Stimulated activated CD4-positive, alpha-beta T cell treated with anti-CD3 and anti-CD28 coated beads, Interleukin-2, amount 100 ng/mL, for 48 hours (primary cell): ENCODE data around the gene PERM1.

ENCODE experiments used
- DNase-seq, 2 donors: peaks; one replicate each; pipeline ENCODE4 v3.0.0-alpha.2; 2020

PERM1 gene

GRCh38 chr1:943545-944340 lies 38.1 kb downstream of the PERM1 start:
- DNase-seq, result no peak

- no peak for DNase-seq
Observed at GRCh38 chr1:942864-943533, 38.9 kb downstream of the PERM1 start.

- no peak for DNase-seq
Observed at GRCh38 chr1:942411-942821, 39.5 kb downstream of the PERM1 start.

GRCh38 chr1:941588-942383 lies 40.1 kb downstream of the PERM1 start:
- no peak for DNase-seq

GRCh38 chr1:941015-941587 lies 40.8 kb downstream of the PERM1 start:
- no peak for DNase-seq

- DNase-seq, result no peak
Observed at GRCh38 chr1:940107-941014, 41.5 kb downstream of the PERM1 start.

GRCh38 chr1:939511-940106 lies 42.3 kb downstream of the PERM1 start:
- DNase-seq, result no peak

GRCh38 chr1:938711-939489 lies 43.0 kb downstream of the PERM1 start:
- DNase-seq, result no peak

- no peak for DNase-seq
Observed at GRCh38 chr1:938088-938683, 43.7 kb downstream of the PERM1 start.

GRCh38 chr1:937521-937920 lies 44.4 kb downstream of the PERM1 start:
- DNase-seq, result no peak

GRCh38 chr1:936348-937264 lies 45.3 kb downstream of the PERM1 start:
- no peak for DNase-seq

GRCh38 chr1:935751-936231 lies 46.1 kb downstream of the PERM1 start:
- no peak for DNase-seq

GRCh38 chr1:934991-935750 lies 46.7 kb downstream of the PERM1 start:
- no peak for DNase-seq

- no peak for DNase-seq
Observed at GRCh38 chr1:933603-933940, 48.3 kb downstream of the PERM1 start.

GRCh38 chr1:932776-933602 lies 48.9 kb downstream of the PERM1 start:
- no peak for DNase-seq

GRCh38 chr1:932173-932510 lies 49.8 kb downstream of the PERM1 start:
- no peak for DNase-seq

GRCh38 chr1:931380-932172 lies 50.3 kb downstream of the PERM1 start:
- DNase-seq, result no peak
